GM13976 (cell line): ENCODE data around the gene IGF1R.

Experiments used
- DNase-seq: peaks from one replicate; pipeline ENCODE4 v3.0.0; 2012; ENCODE audit warnings: low spot score
- in situ Hi-C: fragments of 300-500 bp; cut with MboI; formaldehyde crosslinking; loops from one replicate; pipeline ENCODE4 v1.12.0; 2022; ENCODE audit warnings: low sequenced_read_pairs, mixed read lengths, inconsistent platforms; ENCODE audit not compliant: unreplicated experiment
- TF ChIP-seq, protein P1 (sequence below): IDR thresholded peaks from 2 replicates; pipeline ENCODE4 v1.5.1; 2012; ENCODE audit warnings: borderline replicate concordance, mild to moderate bottlenecking; ENCODE audit not compliant: insufficient read depth; ENCODE audit errors: extremely low read depth, missing control alignments, control extremely low read depth

The IGF1R gene

DNA sequence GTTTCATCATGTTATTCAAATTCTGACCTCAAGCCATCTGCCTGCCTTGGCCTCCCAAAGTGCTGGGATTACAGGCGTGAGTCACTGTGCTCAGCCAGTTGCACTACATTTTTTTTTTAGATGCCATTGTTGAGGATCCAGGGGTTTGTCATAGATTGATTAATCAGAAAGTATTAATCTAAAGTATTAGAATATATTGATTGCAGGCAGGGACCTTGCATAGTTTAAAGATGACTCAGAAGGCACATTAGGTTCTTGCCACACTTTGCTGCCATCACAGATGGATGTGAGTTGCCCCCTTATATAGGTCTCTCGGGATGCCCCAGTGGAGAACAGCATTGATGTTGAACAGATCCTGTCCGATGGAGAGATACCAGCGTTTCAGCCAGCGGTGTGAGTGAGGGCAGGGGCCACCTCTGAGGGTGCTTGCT lies 41.1 kb downstream of the IGF1R start:
- in situ Hi-C loops, result no loop called here
- TF ChIP-seq, protein P1, sequence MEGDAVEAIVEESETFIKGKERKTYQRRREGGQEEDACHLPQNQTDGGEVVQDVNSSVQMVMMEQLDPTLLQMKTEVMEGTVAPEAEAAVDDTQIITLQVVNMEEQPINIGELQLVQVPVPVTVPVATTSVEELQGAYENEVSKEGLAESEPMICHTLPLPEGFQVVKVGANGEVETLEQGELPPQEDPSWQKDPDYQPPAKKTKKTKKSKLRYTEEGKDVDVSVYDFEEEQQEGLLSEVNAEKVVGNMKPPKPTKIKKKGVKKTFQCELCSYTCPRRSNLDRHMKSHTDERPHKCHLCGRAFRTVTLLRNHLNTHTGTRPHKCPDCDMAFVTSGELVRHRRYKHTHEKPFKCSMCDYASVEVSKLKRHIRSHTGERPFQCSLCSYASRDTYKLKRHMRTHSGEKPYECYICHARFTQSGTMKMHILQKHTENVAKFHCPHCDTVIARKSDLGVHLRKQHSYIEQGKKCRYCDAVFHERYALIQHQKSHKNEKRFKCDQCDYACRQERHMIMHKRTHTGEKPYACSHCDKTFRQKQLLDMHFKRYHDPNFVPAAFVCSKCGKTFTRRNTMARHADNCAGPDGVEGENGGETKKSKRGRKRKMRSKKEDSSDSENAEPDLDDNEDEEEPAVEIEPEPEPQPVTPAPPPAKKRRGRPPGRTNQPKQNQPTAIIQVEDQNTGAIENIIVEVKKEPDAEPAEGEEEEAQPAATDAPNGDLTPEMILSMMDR, result no peak
- no peak for DNase-seq

DNA sequence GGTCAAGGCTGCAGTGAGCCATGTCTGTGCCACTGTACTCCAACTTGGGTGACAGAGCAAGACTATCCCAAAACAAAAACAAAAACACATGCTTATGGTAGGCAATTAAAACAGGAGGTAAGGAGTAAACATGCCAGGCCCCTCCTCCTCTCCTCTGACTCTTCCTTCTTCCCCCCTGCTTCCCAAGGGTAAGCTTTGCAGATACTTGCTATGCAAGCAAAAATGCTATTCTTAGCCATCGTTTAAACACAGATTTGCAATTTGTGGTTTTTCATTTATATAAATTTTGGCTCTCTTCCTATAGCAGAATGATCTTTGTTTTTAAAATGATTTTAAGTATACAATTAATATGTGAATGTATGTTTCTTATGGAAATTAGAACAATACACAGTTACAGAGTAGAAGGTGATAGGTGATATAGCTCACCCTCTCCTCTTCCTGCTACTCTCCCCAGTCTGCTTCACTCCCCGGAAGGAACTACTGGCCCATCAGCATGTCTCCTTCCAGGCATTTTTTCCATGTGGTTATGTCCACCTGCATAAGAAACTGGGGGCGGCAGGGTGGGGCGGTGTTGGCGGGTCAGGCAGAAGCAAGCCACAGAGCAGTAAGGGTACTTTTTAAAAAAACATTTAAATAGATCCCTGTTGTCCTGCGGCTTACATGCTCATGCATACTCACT lies 42.1 kb downstream of the IGF1R start:
- TF ChIP-seq, protein P1, result no peak
- no peak for DNase-seq
- in situ Hi-C loops, result no loop called here

DNA sequence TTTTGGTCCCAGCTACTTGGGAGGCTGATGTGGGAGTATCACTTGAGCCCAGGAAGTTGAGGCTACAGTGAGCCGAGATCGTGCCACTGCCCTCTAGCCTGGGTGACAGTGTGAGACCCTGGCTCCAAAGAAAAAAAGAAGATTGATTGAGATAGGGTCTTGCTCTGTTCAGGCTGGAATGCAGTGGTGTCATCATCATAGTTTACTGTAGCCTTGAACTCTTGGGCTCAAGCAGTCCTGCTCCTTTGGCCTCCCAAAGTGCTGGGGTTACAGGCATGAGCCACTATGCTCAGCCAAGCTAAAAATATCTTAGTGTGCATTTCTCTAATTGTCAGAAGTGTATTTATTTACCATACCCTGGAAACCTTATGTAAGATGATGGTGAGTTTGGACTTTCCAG lies 43.9 kb downstream of the IGF1R start:
- DNase-seq, result no peak
- in situ Hi-C loops, result no loop called here
- TF ChIP-seq, protein P1, result no peak

DNA sequence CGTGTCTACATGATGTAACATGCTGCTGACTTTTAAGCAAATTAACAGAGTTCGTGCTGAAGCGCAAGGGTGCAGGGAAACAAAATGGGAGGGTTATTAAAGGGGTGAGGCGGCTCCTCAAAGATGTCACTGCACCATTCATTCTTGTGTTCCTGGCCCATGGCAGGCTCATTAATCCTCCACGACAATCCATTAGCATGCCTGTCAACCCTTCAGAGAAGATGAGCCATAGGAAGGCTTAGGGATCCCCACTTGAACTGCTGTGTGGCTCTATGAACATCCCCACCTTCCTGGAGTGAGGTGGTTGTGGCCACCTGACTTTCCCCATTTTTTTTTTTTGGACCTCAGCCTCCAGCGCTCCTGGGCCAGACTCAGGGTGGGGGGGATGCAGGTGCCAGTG lies 45.8 kb downstream of the IGF1R start:
- DNase-seq, result no peak
- TF ChIP-seq, protein P1, result no peak
- in situ Hi-C loops, result no loop called here

DNA sequence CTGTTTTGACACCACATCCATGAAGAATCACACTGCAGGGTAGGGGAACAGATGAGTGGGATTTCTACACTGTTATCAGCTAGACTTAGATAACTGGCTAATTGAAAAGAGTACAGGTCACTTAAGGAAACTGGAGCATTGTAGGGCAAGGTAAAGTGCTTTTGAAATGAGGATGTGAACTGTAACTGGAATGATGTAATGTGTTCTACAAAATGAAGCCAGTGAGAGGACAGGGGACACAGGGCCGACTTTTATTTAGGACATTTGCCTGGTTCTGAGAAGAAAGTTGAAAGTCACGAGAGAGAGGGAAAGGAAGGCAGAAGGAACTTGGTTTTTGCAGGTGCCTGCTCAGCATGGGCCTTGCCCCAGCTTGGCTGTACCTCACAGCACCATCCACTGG lies 50.5 kb downstream of the IGF1R start:
- in situ Hi-C loops, result no loop called here
- TF ChIP-seq, protein P1, result no peak
- no peak for DNase-seq

DNA sequence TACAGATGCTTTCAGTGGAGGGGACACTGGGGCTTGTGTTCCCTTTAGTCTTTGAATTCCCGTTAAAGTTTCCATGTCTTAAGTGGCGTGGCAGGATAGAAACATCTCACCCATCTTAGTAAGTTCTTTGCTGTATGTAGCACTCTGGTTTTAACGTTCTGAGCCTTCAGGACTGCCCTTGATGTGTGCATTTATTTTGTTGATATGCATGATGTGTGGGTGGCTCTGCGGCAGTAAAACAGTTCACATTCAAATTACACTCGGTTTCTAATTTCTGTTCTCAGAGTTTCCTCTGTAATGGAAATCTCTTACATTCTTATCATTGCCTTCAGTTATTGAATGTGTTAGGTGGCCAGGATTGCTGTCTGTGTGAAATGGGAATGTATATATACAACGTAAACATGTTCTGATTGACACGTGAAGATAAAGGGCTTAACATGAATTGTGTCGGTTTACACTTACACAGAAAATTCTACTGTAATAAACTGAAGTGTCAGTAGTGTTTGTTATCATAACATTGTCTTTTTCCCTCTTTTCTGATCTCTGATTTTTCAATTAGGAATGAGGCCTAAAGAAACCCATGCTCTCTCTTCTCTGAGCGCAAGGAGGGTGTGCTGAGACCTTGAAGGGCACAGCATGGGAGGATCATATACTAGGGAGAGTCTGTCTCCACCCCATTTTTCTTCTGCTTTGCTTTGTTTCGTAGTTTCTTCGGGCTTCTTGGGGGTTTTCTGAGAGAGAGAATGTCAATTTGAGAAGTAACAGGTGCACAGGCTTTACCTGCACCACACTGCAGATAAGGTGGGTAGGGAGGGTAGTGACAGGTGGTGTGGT lies 51.5 kb downstream of the IGF1R start:
- in situ Hi-C loops, result no loop called here
- no peak for DNase-seq
- TF ChIP-seq, protein P1, result no peak

DNA sequence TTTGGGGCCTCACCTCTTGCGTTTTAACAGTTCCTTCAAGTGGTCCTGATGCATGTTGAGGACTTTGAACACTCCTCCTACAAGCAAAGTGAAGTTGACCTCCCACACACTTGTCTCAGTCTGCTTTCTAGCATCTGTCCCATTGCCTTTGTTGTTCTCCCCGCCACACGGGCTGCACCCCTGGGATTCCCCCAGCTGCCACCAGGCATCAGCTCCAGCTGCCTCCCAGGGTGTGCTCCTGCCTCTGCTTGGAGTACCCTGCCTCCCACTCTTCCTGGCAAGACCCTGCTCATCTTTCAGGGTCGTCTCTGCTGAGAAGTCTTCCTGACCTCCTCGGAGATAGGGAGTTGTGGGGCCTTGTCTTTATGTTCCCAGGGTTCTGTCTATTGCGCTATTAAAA lies 52.2 kb downstream of the IGF1R start:
- TF ChIP-seq, protein P1, result no peak
- in situ Hi-C loops, result no loop called here
- DNase-seq, result no peak
